Bronchial epithelial cell (primary cell): ENCODE data around the gene OPCML. TPM values are rescaled to one million over a fixed set of nuclear protein-coding genes. Genes with fewer than 3 reads are reported as not detected.

Experiments
- DNase-seq: peaks from one replicate; pipeline ENCODE4 v3.0.0-alpha.2; 2010; ENCODE audit warnings: low read depth
- FAIRE-seq: peaks from 2 replicates; lab custom pipeline; 2011; peaks lifted over from hg19 to GRCh38; lab: Jason Lieb, UNC
- H3K27me3 ChIP-seq: 2 replicates; pipeline ENCODE4 v1.5.1; 2011; ENCODE audit warnings: low read length; ENCODE audit not compliant: control insufficient read depth, insufficient read depth
- H3K36me3 ChIP-seq: 2 replicates; pipeline ENCODE4 v1.5.1; 2011; ENCODE audit warnings: low read length; ENCODE audit not compliant: control insufficient read depth, insufficient read depth
- H3K4me3 ChIP-seq: 2 replicates; pipeline ENCODE4 v1.5.1; 2011; ENCODE audit warnings: mild to moderate bottlenecking, low read depth, low read length, control low read depth
- total RNA-seq: library from RNA; depleted of rRNA; stranded (reverse); fragments of >200 nt; gene quantifications from 2 replicates; pipeline ENCODE4 v1.2.1, GENCODE V29; 2014
- TF ChIP-seq, protein P1 (sequence below): IDR thresholded peaks from 2 replicates; pipeline ENCODE4 v1.5.1; 2011; ENCODE audit warnings: mild to moderate bottlenecking, moderate library complexity, low read length, control low read depth, inconsistent platforms; ENCODE audit not compliant: insufficient read depth, severe bottlenecking

OPCML gene
- total RNA-seq, 1 donor from 2014 or later, result not detected

DNA sequence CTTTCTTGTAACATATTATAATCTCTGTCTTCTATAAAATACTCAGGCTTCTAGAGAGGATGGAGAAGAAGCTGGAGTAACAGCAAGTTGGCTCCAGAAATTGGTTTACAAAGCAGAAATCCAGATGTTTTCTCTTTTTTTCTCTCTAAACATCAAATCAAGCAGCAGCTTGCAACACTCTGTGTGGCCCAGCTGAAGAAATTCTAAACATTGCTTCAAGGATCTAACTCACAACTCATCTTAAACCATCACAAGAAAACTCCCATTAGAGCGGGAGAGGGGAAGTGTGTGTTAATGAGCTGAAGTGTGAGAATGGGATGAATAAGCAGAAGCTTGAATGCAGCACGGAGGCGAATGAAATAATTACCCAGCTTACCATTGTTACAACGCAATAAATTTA is 146.5 kb downstream of the OPCML start:
- TF ChIP-seq, protein P1, sequence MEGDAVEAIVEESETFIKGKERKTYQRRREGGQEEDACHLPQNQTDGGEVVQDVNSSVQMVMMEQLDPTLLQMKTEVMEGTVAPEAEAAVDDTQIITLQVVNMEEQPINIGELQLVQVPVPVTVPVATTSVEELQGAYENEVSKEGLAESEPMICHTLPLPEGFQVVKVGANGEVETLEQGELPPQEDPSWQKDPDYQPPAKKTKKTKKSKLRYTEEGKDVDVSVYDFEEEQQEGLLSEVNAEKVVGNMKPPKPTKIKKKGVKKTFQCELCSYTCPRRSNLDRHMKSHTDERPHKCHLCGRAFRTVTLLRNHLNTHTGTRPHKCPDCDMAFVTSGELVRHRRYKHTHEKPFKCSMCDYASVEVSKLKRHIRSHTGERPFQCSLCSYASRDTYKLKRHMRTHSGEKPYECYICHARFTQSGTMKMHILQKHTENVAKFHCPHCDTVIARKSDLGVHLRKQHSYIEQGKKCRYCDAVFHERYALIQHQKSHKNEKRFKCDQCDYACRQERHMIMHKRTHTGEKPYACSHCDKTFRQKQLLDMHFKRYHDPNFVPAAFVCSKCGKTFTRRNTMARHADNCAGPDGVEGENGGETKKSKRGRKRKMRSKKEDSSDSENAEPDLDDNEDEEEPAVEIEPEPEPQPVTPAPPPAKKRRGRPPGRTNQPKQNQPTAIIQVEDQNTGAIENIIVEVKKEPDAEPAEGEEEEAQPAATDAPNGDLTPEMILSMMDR, result no peak
- FAIRE-seq (no peak), DNase-seq (no peak)
- Histone ChIP-seq H3K4me3 (no peak overlapping the region), H3K36me3 (no peaks in the 10 kb centered on the region), H3K27me3 (no peaks in the 10 kb centered on the region)

DNA sequence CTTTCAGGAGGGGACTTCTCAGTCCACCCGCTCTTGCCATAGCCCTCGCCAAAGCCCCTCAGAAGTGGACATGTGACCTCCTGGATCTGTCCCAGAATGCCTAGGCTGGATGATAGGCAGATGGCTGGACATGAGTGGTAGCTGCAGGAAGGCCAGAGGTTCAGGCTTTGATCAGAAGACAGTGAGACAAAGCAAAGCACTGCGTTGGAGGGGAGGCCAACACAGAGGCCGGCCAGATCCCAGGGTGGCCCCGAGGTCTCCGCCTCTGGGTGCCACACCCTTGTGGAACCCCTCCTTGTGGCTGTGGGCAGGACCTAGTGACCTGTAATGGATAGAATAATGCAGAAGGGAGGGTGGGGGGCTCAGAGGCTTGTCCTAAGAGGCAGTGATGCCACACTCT is 147.6 kb downstream of the OPCML start:
- TF ChIP-seq, protein P1, result no peak
- H3K27me3 ChIP-seq, result no peaks in the 10 kb centered on the region

DNA sequence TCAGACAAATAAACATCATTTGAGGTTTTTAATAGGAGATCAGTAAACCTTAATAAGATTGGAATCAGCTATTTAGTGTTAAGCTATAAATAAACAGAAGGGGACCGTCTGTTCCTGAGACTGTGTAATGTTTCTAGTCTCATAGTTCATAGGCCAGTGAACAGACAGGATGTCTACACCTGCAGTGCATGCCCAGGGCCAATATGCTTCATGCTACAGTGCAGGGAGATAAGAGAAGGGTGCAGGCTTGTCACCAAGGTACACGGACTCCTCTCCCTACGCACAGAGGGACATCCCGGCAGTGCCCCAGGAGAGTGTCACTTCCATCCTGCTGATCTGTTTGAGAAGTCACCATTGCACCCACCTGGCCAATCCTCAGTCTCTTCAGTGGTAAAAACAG is 148.6 kb downstream of the OPCML start:
- Histone ChIP-seq H3K36me3 (no peaks in the 10 kb centered on the region), H3K4me3 (no peak overlapping the region), H3K27me3 (no peaks in the 10 kb centered on the region)
- FAIRE-seq (no peak), DNase-seq (no peak)
- TF ChIP-seq, protein P1, result no peak

More for the DNA sequence above, 147.6 kb downstream of the OPCML start:
- FAIRE-seq, result no peak
- Histone ChIP-seq H3K4me3 (no peak overlapping the region), H3K36me3 (no peaks in the 10 kb centered on the region)
- no peak for DNase-seq

DNA sequence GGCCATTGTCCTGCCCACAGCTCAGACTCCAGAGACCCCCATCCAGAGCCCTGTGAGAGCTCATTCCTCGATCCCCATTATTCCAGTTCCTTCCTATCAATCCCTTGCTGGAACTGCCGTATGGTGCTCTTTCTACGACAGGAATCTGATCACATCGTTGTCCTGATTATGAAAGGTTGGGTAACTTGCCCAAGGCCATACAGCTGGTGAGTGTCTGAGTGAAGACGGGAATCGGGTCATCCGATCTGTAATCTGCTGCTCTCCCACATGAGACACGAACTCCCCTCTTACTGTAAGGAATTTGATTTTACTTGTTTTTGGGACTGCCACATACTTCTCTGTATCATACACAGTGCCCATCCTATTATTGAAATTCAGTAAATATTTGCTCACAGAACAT is 149.1 kb downstream of the OPCML start:
- no peak overlapping the region for H3K4me3 ChIP-seq
- FAIRE-seq (no peak), DNase-seq (no peak)
- H3K27me3 ChIP-seq, result no peaks in the 10 kb centered on the region
- no peaks in the 10 kb centered on the region for H3K36me3 ChIP-seq
- TF ChIP-seq, protein P1, result no peak

DNA sequence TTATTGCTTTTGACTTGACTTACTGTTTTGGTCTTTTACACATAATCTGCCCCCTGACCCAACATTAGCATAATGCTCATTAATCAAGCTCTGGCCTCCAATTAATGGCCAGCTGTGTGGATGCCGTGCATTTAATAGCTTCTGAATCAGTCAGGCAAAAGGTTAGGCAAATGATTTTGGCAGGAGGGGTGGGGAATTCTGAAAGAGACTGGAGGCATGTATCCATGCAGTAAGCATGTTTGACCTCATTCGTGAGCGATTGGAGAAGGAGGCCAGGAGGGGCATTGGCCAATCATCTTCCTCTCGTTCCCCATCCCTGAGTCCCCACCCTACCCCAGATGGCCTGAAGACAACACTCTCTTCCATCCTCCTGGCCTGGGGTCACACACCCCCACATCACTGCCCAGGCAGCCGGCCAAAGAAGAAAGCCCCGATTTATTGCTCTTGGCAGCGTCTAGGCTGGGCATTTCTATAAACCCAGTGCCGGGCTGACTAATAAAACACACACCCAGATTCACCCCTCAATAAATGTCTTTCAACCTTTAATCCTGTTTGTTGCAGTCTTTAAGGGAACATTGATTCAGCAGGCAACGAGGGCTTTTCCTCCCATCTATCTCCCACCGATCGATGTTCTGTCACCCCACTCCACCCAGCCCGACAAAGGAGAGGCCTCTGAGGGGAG is 150.0 kb downstream of the OPCML start:
- FAIRE-seq, result no peak
- DNase-seq, result no peak
- Histone ChIP-seq H3K4me3 (no peak overlapping the region), H3K27me3 (no peaks in the 10 kb centered on the region), H3K36me3 (no peaks in the 10 kb centered on the region)
- TF ChIP-seq, protein P1, result no peak

DNA sequence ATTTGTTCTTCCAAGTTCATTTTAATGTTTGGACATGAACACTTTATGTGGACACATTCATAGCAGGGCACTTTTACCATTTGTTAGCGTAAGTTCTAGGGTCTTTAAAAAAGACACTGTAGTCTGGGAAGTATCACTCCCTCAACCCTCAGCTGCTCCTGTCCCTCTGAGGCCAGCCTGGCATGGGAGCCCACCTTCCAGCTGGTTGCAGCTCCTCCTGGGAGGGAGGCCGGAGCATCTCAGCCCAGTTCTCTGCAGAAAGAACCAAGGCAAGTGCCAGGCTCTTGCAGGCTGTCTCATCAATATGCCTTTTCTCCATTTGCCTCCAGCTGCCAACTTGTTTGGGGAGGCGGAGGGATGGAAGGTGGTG is 150.6 kb downstream of the OPCML start:
- no peaks in the 10 kb centered on the region for H3K27me3 ChIP-seq
- no peak overlapping the region for H3K4me3 ChIP-seq
- no peaks in the 10 kb centered on the region for H3K36me3 ChIP-seq
- TF ChIP-seq, protein P1, result no peak
- FAIRE-seq, result no peak
- no peak for DNase-seq
